Measurements from ENCODE around the gene GFM2. TPM values are rescaled to one million over a fixed set of nuclear protein-coding genes. Genes with fewer than 3 reads are reported as not detected.
A peak's percentile ranks its signal among the peaks of the same experiment; 100 is the strongest.

Gene GFM2
- total and polyA plus RNA-seq, 3 donors from 2014 or later, result 35.5 to 62.0 (median 47.8) TPM

DNA sequence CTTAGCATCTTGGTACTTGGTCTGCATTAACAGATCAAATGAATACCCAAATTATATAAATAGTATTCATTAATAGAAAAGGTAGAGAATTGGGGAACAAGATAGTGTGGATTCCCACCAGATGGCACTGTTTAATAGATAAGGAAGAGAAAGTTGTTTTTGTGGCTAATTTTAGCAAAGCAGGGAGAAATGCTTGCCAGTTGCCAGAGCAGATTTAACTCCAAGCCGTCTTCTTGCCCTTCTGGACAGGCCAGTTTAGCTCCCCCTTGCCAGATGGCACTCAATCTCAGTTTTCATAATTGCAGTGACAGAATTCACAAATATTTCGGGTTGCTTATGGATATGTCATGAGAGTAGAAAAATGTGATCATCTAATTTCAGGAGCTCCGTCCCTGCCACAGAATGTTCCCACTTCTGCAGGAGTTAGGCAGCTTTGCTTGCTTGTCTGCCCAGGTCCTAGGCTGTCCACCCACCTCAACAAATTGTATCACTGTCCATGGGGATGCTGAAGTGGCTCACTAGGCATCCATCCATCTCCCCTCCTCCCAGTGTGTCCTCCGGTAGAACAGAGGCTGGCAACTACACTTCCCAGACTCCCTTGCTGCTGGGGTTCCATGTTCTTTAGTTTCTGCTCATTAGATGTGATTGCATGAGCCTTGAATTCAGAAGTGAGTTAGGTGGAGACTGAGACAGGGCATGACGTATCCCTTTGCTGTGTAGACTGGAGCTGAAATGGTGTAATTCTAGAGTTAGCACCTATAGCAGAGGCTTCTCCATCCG lies 93.7 kb downstream of the GFM2 start:
- Histone ChIP-seq H3K4me3 (no peak overlapping the region), H3K4me1 (peaks cover 6% of the 10 kb centered on the region), H3K36me3 (ENCODE audit: low read depth, missing control alignments) (no peaks in the 10 kb centered on the region), H3K27me3 (no peaks in the 10 kb centered on the region), H3K9me3 (no peaks in the 10 kb centered on the region), H3K27ac (peak overlapping the region in 1 of 2 donors; percentile 15)
- peak; percentile 35 for DNase-seq
- WGBS, 2 donors, result 36 to 63% methylated on average over 6 of the region's 6 CpGs
- TF ChIP-seq, protein P1, sequence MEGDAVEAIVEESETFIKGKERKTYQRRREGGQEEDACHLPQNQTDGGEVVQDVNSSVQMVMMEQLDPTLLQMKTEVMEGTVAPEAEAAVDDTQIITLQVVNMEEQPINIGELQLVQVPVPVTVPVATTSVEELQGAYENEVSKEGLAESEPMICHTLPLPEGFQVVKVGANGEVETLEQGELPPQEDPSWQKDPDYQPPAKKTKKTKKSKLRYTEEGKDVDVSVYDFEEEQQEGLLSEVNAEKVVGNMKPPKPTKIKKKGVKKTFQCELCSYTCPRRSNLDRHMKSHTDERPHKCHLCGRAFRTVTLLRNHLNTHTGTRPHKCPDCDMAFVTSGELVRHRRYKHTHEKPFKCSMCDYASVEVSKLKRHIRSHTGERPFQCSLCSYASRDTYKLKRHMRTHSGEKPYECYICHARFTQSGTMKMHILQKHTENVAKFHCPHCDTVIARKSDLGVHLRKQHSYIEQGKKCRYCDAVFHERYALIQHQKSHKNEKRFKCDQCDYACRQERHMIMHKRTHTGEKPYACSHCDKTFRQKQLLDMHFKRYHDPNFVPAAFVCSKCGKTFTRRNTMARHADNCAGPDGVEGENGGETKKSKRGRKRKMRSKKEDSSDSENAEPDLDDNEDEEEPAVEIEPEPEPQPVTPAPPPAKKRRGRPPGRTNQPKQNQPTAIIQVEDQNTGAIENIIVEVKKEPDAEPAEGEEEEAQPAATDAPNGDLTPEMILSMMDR (IDR thresholded peaks at IDR 0.05), result peak in 2 of 3 experiments; percentile 34 to 53
- TF ChIP-seq POLR2A (IDR thresholded peaks at IDR 0.05), result no peak
- intact Hi-C loops (cut with DNase I; ENCODE audit: low total_unique reads), result no loop called here

DNA sequence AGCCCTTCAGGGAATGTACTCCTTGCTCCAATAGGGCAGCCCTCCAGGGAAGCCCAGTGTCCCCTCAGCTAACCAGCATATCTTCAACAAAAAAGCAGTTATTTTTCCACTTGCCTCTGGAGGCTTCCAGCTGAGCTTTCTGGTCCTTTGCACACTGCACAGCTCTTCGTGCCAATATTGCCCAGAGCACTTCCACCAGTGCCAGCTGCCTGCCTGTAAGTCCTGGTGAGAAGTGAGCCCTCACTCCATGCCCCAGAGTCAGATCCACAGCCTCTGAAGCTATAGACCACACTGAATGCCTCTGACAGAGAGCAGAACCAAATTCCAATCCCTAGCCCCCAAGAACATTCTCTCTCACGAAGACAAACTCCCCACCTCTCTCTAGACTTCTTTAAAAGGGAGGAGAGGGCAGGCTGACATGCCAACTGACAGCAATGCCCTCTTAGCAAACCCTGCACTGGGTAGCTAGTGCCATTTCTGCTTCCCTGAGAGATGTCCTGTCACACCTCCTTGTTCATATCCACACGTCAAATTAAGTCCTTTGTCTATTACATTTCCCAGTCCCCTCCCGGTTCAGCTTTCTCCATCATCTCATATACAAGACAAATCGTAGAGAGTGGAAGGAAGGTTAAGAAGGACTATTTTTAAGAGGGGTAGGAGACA lies 94.6 kb downstream of the GFM2 start:
- 69 to 75% methylated on average over 5 of the region's 5 CpGs for WGBS, 2 donors
- H3K27ac ChIP-seq, result no peak overlapping the region
- H3K4me1 ChIP-seq, result peaks cover 6% of the 10 kb centered on the region
- intact Hi-C loops (cut with DNase I; ENCODE audit: low total_unique reads), result no loop called here
- no peak for TF ChIP-seq POLR2A (IDR thresholded peaks at IDR 0.05)
- TF ChIP-seq, protein P1 (IDR thresholded peaks at IDR 0.05), result no peak
- H3K9me3 ChIP-seq, result no peaks in the 10 kb centered on the region
- H3K4me3 ChIP-seq, result no peak overlapping the region
- H3K36me3 ChIP-seq (ENCODE audit: low read depth, missing control alignments), result no peaks in the 10 kb centered on the region
- DNase-seq, result no peak
- H3K27me3 ChIP-seq, result no peaks in the 10 kb centered on the region

Small RNA genes lying within 50 kb of the gene (small RNA-seq; reads per million reads assigned to genes)
- 0 reads per million in 2 donors for gene RNU6-658P

Other genes starting within 250 kb of the GFM2 start
- 100 to 1,000 TPM in 1 of 2 donors, 10 to 100 TPM in 1; 89.7 to 153 TPM for gene ENC1, start 126.4 kb downstream of the GFM2 start, total RNA-seq
- gene ENC1, start 126.4 kb downstream of the GFM2 start, polyA plus RNA-seq (ENCODE audit: insufficient read depth, low read depth, low replicate concordance), result 28.3 TPM
- 10 to 100 TPM; 44.6 to 82.5 TPM for gene HEXB, start 81.9 kb downstream of the GFM2 start, total RNA-seq
- 59.5 TPM for gene HEXB, start 81.9 kb downstream of the GFM2 start, polyA plus RNA-seq (ENCODE audit: insufficient read depth, low read depth, low replicate concordance)
- gene NSA2, start 132 bp upstream of the GFM2 start, total RNA-seq, result 10 to 100 TPM; 62.7 to 81.9 TPM
- gene NSA2, start 132 bp upstream of the GFM2 start, polyA plus RNA-seq (ENCODE audit: insufficient read depth, low read depth, low replicate concordance), result 59.6 TPM
- 10 to 100 TPM; 58.6 to 69.2 TPM for gene FAM169A, start 99.3 kb upstream of the GFM2 start, total RNA-seq
- gene FAM169A, start 99.3 kb upstream of the GFM2 start, polyA plus RNA-seq (ENCODE audit: insufficient read depth, low read depth, low replicate concordance), result 25.1 TPM

Measured in testis (tissue), 3 donors.